Smooth muscle cell (in vitro differentiated cells): ENCODE data around the gene SPOCK1. TPM values are rescaled to one million over a fixed set of nuclear protein-coding genes. Genes with fewer than 3 reads are reported as not detected.
A peak's percentile ranks its signal among the peaks of the same experiment; 100 is the strongest.

Source experiments
- DNase-seq: peaks from one replicate; lab custom pipeline; 2025; ENCODE audit not compliant: unreplicated experiment; lab: John Stamatoyannopoulos, UW
- H2AFZ ChIP-seq: fragments of 200-600 bp; sonication (generic); 2 replicates; pipeline ENCODE4 v1.6.0; 2016; ENCODE audit warnings: antibody characterized with exemption, low read depth, mild to moderate bottlenecking
- H3F3A ChIP-seq: fragments of 200-600 bp; sonication (generic); 2 replicates; pipeline ENCODE4 v1.6.0; 2017; ENCODE audit warnings: antibody characterized with exemption, low read depth
- H3K27ac ChIP-seq: fragments of 200-600 bp; sonication (generic); 2 replicates; pipeline ENCODE4 v1.5.1; 2016; ENCODE audit warnings: low read depth, mild to moderate bottlenecking
- H3K27me3 ChIP-seq: fragments of 200-600 bp; sonication (generic); 2 replicates; pipeline ENCODE4 v1.6.1; 2016; ENCODE audit warnings: low read depth, mild to moderate bottlenecking
- H3K36me3 ChIP-seq: fragments of 200-600 bp; sonication (generic); 2 replicates; pipeline ENCODE4 v1.5.1; 2016; ENCODE audit warnings: low read depth
- H3K4me1 ChIP-seq: fragments of 200-600 bp; sonication (generic); 2 replicates; pipeline ENCODE4 v1.5.1; 2016; ENCODE audit warnings: low read depth
- H3K4me2 ChIP-seq: fragments of 200-600 bp; sonication (generic); 2 replicates; pipeline ENCODE4 v1.6.0; 2016; ENCODE audit warnings: mild to moderate bottlenecking
- H3K4me3 ChIP-seq: fragments of 200-600 bp; sonication (generic); 2 replicates; pipeline ENCODE4 v1.5.1; 2016; ENCODE audit warnings: mild to moderate bottlenecking
- H3K79me2 ChIP-seq: fragments of 200-600 bp; sonication (generic); 2 replicates; pipeline ENCODE4 v1.6.0; 2016; ENCODE audit warnings: low read depth, mild to moderate bottlenecking
- H3K9ac ChIP-seq: fragments of 200-600 bp; sonication (generic); 2 replicates; pipeline ENCODE4 v1.6.0; 2016; ENCODE audit warnings: low read depth
- H3K9me3 ChIP-seq: fragments of 200-600 bp; sonication (generic); replicated peaks from 2 replicates; pipeline ENCODE4 v1.5.1; 2016; ENCODE audit warnings: low read depth
- H4K20me1 ChIP-seq: fragments of 200-600 bp; sonication (generic); 2 replicates; pipeline ENCODE4 v1.6.0; 2016; ENCODE audit warnings: low read depth
- WGBS: methylation state at CpG from one replicate; pipeline ENCODE4 v1.1.7; 2016; ENCODE audit warnings: low lambda C conversion rate; 5-methylcytosine and 5-hydroxymethylcytosine counted together
- polyA plus RNA-seq: library from polyadenylated mRNA; unstranded; fragments of >200 nt; fragmentation: Nextera tagmentation; extraction: Ambion mirVana; gene quantifications from 2 replicates; pipeline ENCODE4 v1.2.1, GENCODE V29; 2016
- total RNA-seq: library from RNA; depleted of rRNA; stranded (reverse); fragments of >200 nt; gene quantifications from 2 replicates; pipeline ENCODE4 v1.2.3, GENCODE V29; 2014
- TF ChIP-seq, protein P1 (sequence below): fragments of 200-600 bp; sonication (generic); IDR thresholded peaks from 2 replicates; pipeline ENCODE4 v1.5.1; 2017; ENCODE audit warnings: borderline replicate concordance, mild to moderate bottlenecking, antibody characterized with exemption; ENCODE audit not compliant: insufficient read depth, poor library complexity, severe bottlenecking

Gene SPOCK1
- total and polyA plus RNA-seq, 2 experiments from 2014 or later: 56.2 to 80.0 TPM

DNA sequence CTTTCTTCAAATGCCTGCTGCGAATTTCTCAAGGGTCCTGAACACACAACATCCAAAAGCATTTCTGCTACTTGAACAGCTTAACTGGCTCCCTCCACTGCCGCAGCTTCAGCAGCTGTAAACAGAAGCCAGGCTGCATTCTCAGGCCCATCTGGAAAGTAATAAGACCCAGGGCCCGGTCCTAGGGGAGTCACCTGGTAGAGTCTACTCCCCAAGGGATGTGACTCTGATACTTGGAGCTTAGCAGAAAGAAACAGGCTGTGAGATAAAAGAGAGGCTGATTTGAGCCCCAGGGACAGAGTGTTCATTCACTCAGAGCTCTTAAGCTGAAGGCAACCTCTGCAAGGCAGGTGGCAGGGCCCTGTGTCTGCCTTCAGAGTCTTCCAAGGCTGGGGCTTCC lies 356.8 kb downstream of the SPOCK1 start:
- TF ChIP-seq, protein P1, sequence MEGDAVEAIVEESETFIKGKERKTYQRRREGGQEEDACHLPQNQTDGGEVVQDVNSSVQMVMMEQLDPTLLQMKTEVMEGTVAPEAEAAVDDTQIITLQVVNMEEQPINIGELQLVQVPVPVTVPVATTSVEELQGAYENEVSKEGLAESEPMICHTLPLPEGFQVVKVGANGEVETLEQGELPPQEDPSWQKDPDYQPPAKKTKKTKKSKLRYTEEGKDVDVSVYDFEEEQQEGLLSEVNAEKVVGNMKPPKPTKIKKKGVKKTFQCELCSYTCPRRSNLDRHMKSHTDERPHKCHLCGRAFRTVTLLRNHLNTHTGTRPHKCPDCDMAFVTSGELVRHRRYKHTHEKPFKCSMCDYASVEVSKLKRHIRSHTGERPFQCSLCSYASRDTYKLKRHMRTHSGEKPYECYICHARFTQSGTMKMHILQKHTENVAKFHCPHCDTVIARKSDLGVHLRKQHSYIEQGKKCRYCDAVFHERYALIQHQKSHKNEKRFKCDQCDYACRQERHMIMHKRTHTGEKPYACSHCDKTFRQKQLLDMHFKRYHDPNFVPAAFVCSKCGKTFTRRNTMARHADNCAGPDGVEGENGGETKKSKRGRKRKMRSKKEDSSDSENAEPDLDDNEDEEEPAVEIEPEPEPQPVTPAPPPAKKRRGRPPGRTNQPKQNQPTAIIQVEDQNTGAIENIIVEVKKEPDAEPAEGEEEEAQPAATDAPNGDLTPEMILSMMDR: no peak
- 37% methylated on average over 3 of the region's 3 CpGs for WGBS
- Histone ChIP-seq H3F3A (peaks cover 16% of the 10 kb centered on the region), H3K79me2 (no peaks in the 10 kb centered on the region), H3K4me1 (peaks cover 23% of the 10 kb centered on the region), H3K4me2 (peak overlapping the region; percentile 77), H3K9ac (peak overlapping the region; percentile 54), H3K36me3 (no peaks in the 10 kb centered on the region), H3K27me3 (no peaks in the 10 kb centered on the region), H3K27ac (peak overlapping the region; percentile 84), H4K20me1 (peaks cover 3% of the 10 kb centered on the region), H3K4me3 (no peak overlapping the region), H2AFZ (no peak overlapping the region), H3K9me3 (no peaks in the 10 kb centered on the region)
- no peak for DNase-seq

DNA sequence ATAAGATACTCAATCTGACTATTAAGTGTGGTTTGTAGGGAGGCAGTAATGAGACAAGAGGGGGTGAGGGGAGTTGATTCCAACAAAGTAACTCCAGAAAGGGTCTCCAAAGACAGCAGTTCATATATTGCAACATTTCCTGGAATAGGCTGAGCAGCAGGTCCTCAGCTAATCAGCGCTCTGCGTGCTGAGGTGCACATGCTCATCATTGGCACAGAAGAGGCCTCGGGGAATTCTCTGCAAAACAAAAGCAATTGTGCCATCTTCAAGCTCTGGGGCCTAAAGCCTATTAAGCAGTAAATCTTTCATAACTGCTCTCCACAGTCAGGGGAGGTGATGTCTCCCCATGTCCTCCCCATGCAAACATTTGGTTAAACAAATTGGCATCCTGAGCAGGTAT lies 357.3 kb downstream of the SPOCK1 start:
- 52% methylated on average over 3 of the region's 3 CpGs for WGBS

DNA sequence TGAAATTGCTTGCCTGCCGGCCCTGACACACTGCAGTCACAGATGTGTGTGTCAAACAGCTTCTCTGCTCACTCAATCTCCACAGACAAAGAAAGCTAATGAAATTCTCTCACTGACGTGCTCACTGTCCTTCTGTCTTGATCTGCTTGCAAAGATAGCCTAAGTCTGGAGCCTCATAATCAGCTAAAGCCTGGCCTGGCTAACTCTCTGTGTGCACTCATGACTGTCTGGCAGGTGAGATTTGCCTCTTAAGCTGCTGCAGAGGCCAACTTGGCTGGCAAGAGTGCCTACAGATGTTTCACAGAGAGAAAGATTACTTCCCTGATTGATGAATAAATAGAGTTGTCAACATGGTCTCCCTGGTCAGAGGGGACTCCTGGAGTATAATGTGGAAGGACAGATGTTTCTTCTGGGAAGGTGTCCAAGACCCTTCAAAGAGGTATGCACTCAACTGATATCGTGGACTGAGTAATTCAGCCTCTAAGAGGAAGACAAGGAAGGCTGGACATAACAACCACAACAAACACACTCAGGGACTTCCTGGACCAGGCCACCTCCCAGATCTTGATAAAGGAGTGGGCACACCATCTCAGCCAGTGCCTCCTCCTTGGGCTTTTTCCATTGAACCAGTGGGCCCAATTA lies 362.0 kb downstream of the SPOCK1 start:
- Histone ChIP-seq H3K79me2 (no peaks in the 10 kb centered on the region), H3K4me3 (no peak overlapping the region), H3K9ac (no peak overlapping the region), H3K27me3 (no peaks in the 10 kb centered on the region), H3K4me1 (peaks cover 23% of the 10 kb centered on the region), H3K9me3 (no peaks in the 10 kb centered on the region), H3F3A (peaks cover 3% of the 10 kb centered on the region), H3K36me3 (no peaks in the 10 kb centered on the region), H3K27ac (no peak overlapping the region), H3K4me2 (no peak overlapping the region), H2AFZ (no peak overlapping the region), H4K20me1 (no peaks in the 10 kb centered on the region)
- 51% methylated on average over 3 of the region's 3 CpGs for WGBS
- DNase-seq: no peak
- TF ChIP-seq, protein P1: no peak

More for the DNA sequence above, 357.3 kb downstream of the SPOCK1 start:
- H3K27ac ChIP-seq: peak overlapping the region; percentile 84
- peaks cover 25% of the 10 kb centered on the region for H3K4me1 ChIP-seq
- TF ChIP-seq, protein P1: no peak
- DNase-seq: no peak
- no peak overlapping the region for H2AFZ ChIP-seq
- H3K4me2 ChIP-seq: peak overlapping the region; percentile 77
- no peak overlapping the region for H3K4me3 ChIP-seq
- H3K9ac ChIP-seq: no peak overlapping the region
- peaks cover 3% of the 10 kb centered on the region for H4K20me1 ChIP-seq
- peaks cover 16% of the 10 kb centered on the region for H3F3A ChIP-seq
- H3K79me2 ChIP-seq: no peaks in the 10 kb centered on the region
- H3K27me3 ChIP-seq: no peaks in the 10 kb centered on the region
- no peaks in the 10 kb centered on the region for H3K36me3 ChIP-seq
- H3K9me3 ChIP-seq: no peaks in the 10 kb centered on the region

DNA sequence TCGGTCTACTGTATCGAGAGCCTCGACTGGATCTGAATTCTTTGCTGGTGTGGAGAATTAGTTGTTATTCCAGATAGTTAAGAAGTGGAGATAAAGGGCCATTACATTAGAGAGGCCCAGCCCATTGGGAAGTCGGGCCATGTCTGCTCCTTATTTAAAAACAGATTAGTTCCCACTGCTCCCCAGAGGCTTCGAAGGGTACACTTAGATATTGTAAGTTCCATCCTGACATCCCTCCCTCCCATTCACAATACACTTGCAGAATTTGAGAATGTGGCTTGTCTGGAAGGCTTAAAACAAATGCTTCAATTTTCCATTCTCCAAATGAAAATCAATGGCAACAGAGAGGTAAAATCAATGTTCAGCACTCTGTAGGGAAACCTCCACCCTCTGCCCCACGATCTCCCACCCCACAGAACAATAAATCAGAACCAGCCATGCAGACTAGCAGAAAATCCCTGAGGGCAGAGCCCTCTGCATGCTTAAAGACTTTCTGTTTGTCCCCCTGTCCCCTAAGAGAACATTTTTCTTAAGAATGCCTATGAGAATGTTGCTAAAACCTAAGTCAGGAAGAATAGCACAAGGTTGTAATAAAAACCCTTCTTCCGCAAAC lies 364.1 kb downstream of the SPOCK1 start:
- DNase-seq: no peak
- Histone ChIP-seq H3K9ac (no peak overlapping the region), H3K36me3 (no peaks in the 10 kb centered on the region), H3K4me3 (no peak overlapping the region), H3K27ac (no peak overlapping the region), H3K4me1 (peaks cover 16% of the 10 kb centered on the region), H3K9me3 (no peaks in the 10 kb centered on the region), H3K27me3 (no peaks in the 10 kb centered on the region), H2AFZ (no peak overlapping the region), H3K4me2 (no peak overlapping the region), H4K20me1 (no peaks in the 10 kb centered on the region), H3F3A (no peaks in the 10 kb centered on the region), H3K79me2 (no peaks in the 10 kb centered on the region)
- 65% methylated on average over 7 of the region's 7 CpGs for WGBS
- TF ChIP-seq, protein P1: no peak
